GM12878 (cell line): Measurements from ENCODE around the gene SEPTIN11. TPM values are rescaled to one million over a fixed set of nuclear protein-coding genes. Genes with fewer than 3 reads are reported as not detected.

Experiments
- ATAC-seq: fragments of 200-7000 bp; cut with Tn5 transposase; 3 replicates; pipeline ENCODE4 v1.9.1; 2020; ENCODE audit warnings: mild to moderate bottlenecking, moderate library complexity
- BruUV-seq: library from RNA; stranded (reverse); fragments of 400-500 nt; replicated peaks from 2 replicates; lab custom pipeline; 2021; lab: Mats Ljungman, UMichigan
- CTCF ChIA-PET: fragments of 300-600 bp; sonication (Branson Sonifier 250); formaldehyde crosslinking; extraction: SDS; loops from one replicate; lab custom pipeline; 2021; ENCODE audit warnings: inconsistent platforms; lab: Yijun Ruan, JAX
- POLR2A ChIA-PET: fragments of 350-600 bp; formaldehyde crosslinking; extraction: SDS; loops from one replicate; lab custom pipeline; 2021; ENCODE audit warnings: inconsistent platforms; lab: Charles Lee
- RAD21 ChIA-PET: fragments of 300-600 bp; sonication (Branson Sonifier 250); formaldehyde crosslinking; loops from one replicate; lab custom pipeline; 2023; ENCODE audit warnings: antibody characterized with exemption; ENCODE audit not compliant: unreplicated experiment; lab: Charles Lee
- SMC1A ChIA-PET: fragments of 300-600 bp; sonication (Branson Sonifier 250); formaldehyde crosslinking; loops from one replicate; lab custom pipeline; 2023; ENCODE audit not compliant: unreplicated experiment, uncharacterized antibody; lab: Charles Lee
- DNase-seq: peaks from one replicate; pipeline ENCODE4 v3.0.0-alpha.2; 2011; ENCODE audit warnings: low read depth, low spot score
- FAIRE-seq: peaks from 3 replicates; lab custom pipeline; 2011; peaks lifted over from hg19 to GRCh38; lab: Jason Lieb, UNC
- H2AFZ ChIP-seq: 2 replicates; pipeline ENCODE4 v1.6.0; 2011; ENCODE audit warnings: low read depth, low read length, control low read depth; ENCODE audit not compliant: control insufficient read depth
- H3K27ac ChIP-seq: 2 replicates; pipeline ENCODE4 v1.5.1; 2011; ENCODE audit warnings: control low read depth; ENCODE audit not compliant: control insufficient read depth, insufficient read depth
- H3K27me3 ChIP-seq, 2 experiments: replicated peaks in 1 of 2; 2 replicates each; pipeline versions ENCODE4 v1.6.0 to v1.6.1; 2011; ENCODE audit warnings: low read length in 1 of 2; ENCODE audit not compliant: control insufficient read depth in 2 of 2, insufficient read depth in 2 of 2
- H3K36me3 ChIP-seq, 2 experiments: 2 replicates each; pipeline ENCODE4 v1.5.1; 2011; ENCODE audit warnings: low read length in 1 of 2; ENCODE audit not compliant: control insufficient read depth in 2 of 2, insufficient read depth in 2 of 2
- H3K4me1 ChIP-seq: 2 replicates; pipeline ENCODE4 v1.6.1; 2011; ENCODE audit warnings: mild to moderate bottlenecking, low read length, moderate library complexity, mixed read lengths; ENCODE audit not compliant: control insufficient read depth, insufficient read depth
- H3K4me2 ChIP-seq: 2 replicates; pipeline ENCODE4 v1.6.0; 2011; ENCODE audit warnings: control low read depth; ENCODE audit not compliant: control insufficient read depth, insufficient read depth
- H3K4me3 ChIP-seq: fragments of 200-600 bp; sonication (generic); 2 replicates; pipeline ENCODE4 v1.5.1; 2016
- H3K79me2 ChIP-seq: 2 replicates; pipeline ENCODE4 v1.6.0; 2011; ENCODE audit warnings: low read length; ENCODE audit not compliant: control insufficient read depth, insufficient read depth
- H3K9ac ChIP-seq: 2 replicates; pipeline ENCODE4 v1.8.0; 2011; ENCODE audit warnings: low read length, control low read depth, mixed read lengths; ENCODE audit not compliant: control insufficient read depth, insufficient read depth
- H3K9me3 ChIP-seq: replicated peaks from 3 replicates; pipeline ENCODE4 v1.5.1; 2011; ENCODE audit warnings: mild to moderate bottlenecking, low read length; ENCODE audit not compliant: control insufficient read depth, insufficient read depth
- H4K20me1 ChIP-seq: 2 replicates; pipeline ENCODE4 v1.6.0; 2011; ENCODE audit not compliant: control insufficient read depth, insufficient read depth
- ASH2L ChIP-seq: fragments of 300-600, 200-600 bp; sonication (generic); IDR thresholded peaks from 2 replicates; pipeline ENCODE4 v1.6.1; 2017; ENCODE audit warnings: low read depth, mild to moderate bottlenecking, borderline replicate concordance
- BHLHE40 ChIP-seq, 2 experiments: fragments of 450-650 bp in 1 of 2; IDR thresholded peaks; 2 replicates each; pipeline ENCODE4 v1.6.1; 2011 to 2017; ENCODE audit warnings: low read depth in 2 of 2, borderline replicate concordance in 1 of 2, improper control_type of control experiment in 1 of 2, low read length in 1 of 2, mild to moderate bottlenecking in 1 of 2
- IKZF1 ChIP-seq: fragments of 450-650 bp; conservative IDR thresholded peaks from 2 replicates; pipeline ENCODE4 v1.6.1; 2017; ENCODE audit warnings: antibody characterized with exemption, mild to moderate bottlenecking
- RCOR1 ChIP-seq: conservative IDR thresholded peaks from 2 replicates; pipeline ENCODE4 v1.6.1; 2012; ENCODE audit warnings: low read depth, low read length, improper control_type of control experiment
- WGBS: methylation state at CpG from one replicate; pipeline ENCODE4 v1.1.6; 2016; ENCODE audit warnings: low lambda C conversion rate; ENCODE audit not compliant: insufficient replicate concordance, insufficient coverage; ENCODE audit errors: missing lambda C conversion rate; 5-methylcytosine and 5-hydroxymethylcytosine counted together
- in situ Hi-C: fragments of 300-500 bp; cut with MboI; formaldehyde crosslinking; loops from 9 replicates; pipeline ENCODE4 v1.14.3; 2018; ENCODE audit warnings: mixed read lengths
- intact Hi-C: fragments of 100-400 bp; cut with micrococcal nuclease; formaldehyde crosslinking; loops from one replicate; pipeline ENCODE4 v1.14.2; 2022; ENCODE audit not compliant: unreplicated experiment
- polyA plus RNA-seq, 11 experiments: library from polyadenylated mRNA; depleted of rRNA in 4 of 11; unstranded in 6 of 11; stranded (reverse) in 5 of 11; fragments of >200 nt; fragmentation: Nextera tagmentation in 4 of 11; fragmentation: Illumina TruSeq in 1 of 11; extraction: Ambion mirVana in 4 of 11; extraction: Trizol in 1 of 11; gene quantifications; 1 replicate in 1 of 11; 2 replicates in 10 of 11; pipeline versions ENCODE4 v1.2.1 to v1.2.3, GENCODE V29; 2011 to 2016; ENCODE audit warnings: inconsistent platforms in 2 of 11, missing spikeins in 2 of 11, low read depth in 1 of 11
- total RNA-seq, 4 experiments: library from RNA; depleted of rRNA in 3 of 4; stranded (reverse); fragments of >200 nt in 3 of 4; fragmentation: Illumina TruSeq in 1 of 4; extraction: Trizol in 1 of 4; gene quantifications; 2 replicates each; pipeline versions ENCODE4 v1.2.1 to v1.2.3, GENCODE V29; 2013 to 2021

The SEPTIN11 gene
- total and polyA plus RNA-seq, 10 of the 15 experiments (the other 5 are each of a cell fraction or from before 2014, with no cell fraction given), result 24.7 to 160 (median 91.3) TPM

- FAIRE-seq, result no peak
- Histone ChIP-seq H3K4me3 (no peak overlapping the region), H3K36me3 (peaks cover 3 to 8% of the 10 kb centered on the region in 2 experiments; a peak in 3 of 4 replicates), H3K27ac (no peak overlapping the region), H3K9ac (no peak overlapping the region), H2AFZ (no peak overlapping the region), H3K4me1 (peaks cover 28% of the 10 kb centered on the region), H4K20me1 (no peaks in the 10 kb centered on the region), H3K9me3 (no peaks in the 10 kb centered on the region), H3K79me2 (peaks cover 77% of the 10 kb centered on the region), H3K4me2 (no peak overlapping the region), H3K27me3 (no peaks in the 10 kb centered on the region)
- no peak for DNase-seq
- no peak for TF ChIP-seq RCOR1
- BruUV-seq, result no TSS peak
- no peak for ATAC-seq
- POLR2A ChIA-PET, result no interaction called here
- CTCF ChIA-PET, result interaction anchor here (2.5 kb wide), 1 partner anchor 18 kb away, joined by 10 read pairs; no protein-coding TSS in a partner anchor
- SMC1A ChIA-PET, result interaction anchor here (4.9 kb wide), 1 partner anchor 14 kb away, joined by 58 read pairs; no protein-coding TSS in a partner anchor
- RAD21 ChIA-PET, result no interaction called here
- in situ Hi-C loops (no loop called here), intact Hi-C loops (no loop called here)
- WGBS, result 96% methylated on average over 2 of the region's 2 CpGs
Observed at GRCh38 chr4:76979236-76979635, 29.7 kb downstream of the SEPTIN11 start.

- no TSS peak for BruUV-seq
- ATAC-seq, result no peak
- in situ Hi-C loops, result no loop called here
- Histone ChIP-seq H3K4me1 (peaks cover 32% of the 10 kb centered on the region), H3K9ac (no peak overlapping the region), H3K4me3 (no peak overlapping the region), H3K27me3 (no peaks in the 10 kb centered on the region), H4K20me1 (no peaks in the 10 kb centered on the region), H3K27ac (no peak overlapping the region), H3K79me2 (peaks cover 83% of the 10 kb centered on the region), H2AFZ (no peak overlapping the region), H3K4me2 (no peak overlapping the region), H3K36me3 (peaks cover 3 to 5% of the 10 kb centered on the region in 2 experiments; a peak in 3 of 4 replicates), H3K9me3 (no peaks in the 10 kb centered on the region)
- peak in 1 of 2 experiments; percentile 11; a peak in 1 of 4 replicates for TF ChIP-seq BHLHE40 (IDR thresholded peaks at IDR 0.05; ENCODE audit: borderline replicate concordance in 1 of 2, low read depth in 2 of 2, low read length in 1 of 2)
- no peak for TF ChIP-seq ASH2L
- 0 out of 2 replicates have a peak, but pooled peaks have one; percentile 16 for TF ChIP-seq IKZF1
- ChIA-PET SMC1A (interaction anchor here (1.3 to 4.9 kb wide), 6 partner anchors 8 to 29 kb away, joined by 4 to 58 read pairs (median 6); no protein-coding TSS in a partner anchor), RAD21 (interaction anchor here (1.2 to 3.4 kb wide), 2 partner anchors 9 to 14 kb away, joined by 4 to 20 read pairs; no protein-coding TSS in a partner anchor), CTCF (interaction anchor here (0.6 to 4.0 kb wide), 4 partner anchors 11 to 67 kb away, joined by 3 to 22 read pairs (median 6); no protein-coding TSS in a partner anchor), POLR2A (interaction anchor here (1.5 to 4.2 kb wide), 2 partner anchors 14 to 20 kb away, joined by 7 to 23 read pairs; no protein-coding TSS in a partner anchor)
- FAIRE-seq, result no peak
- DNase-seq, result no peak
- intact Hi-C loops, result no loop called here
- 91% methylated on average over 6 of the region's 6 CpGs for WGBS
Observed at GRCh38 chr4:76980261-76980660, 30.7 kb downstream of the SEPTIN11 start.
